Trophoblast cell (in vitro differentiated cells and primary cell): ENCODE results near the gene DDX42.
A peak's percentile ranks its signal among the peaks of the same experiment; 100 is the strongest.
"Not testable (repeated sequence)": the region's sequence is repeated elsewhere in the genome, so short reads cannot be mapped to it uniquely, and the experiment has no call there.

Experiments used
- DNase-seq, 2 donors: peaks; one replicate each; pipeline ENCODE4 v3.0.0-alpha.2; 2016
- H2AFZ ChIP-seq: 2 replicates; pipeline ENCODE4 v1.6.1; 2013; ENCODE audit warnings: low read length, moderate library complexity, mild to moderate bottlenecking; ENCODE audit not compliant: insufficient read depth, poor library complexity
- H2AK5ac ChIP-seq: 2 replicates; pipeline ENCODE4 v1.6.1; 2013; ENCODE audit warnings: mild to moderate bottlenecking, low read length
- H2BK120ac ChIP-seq: 2 replicates; pipeline ENCODE4 v1.6.1; 2013; ENCODE audit warnings: low read length, mild to moderate bottlenecking, moderate library complexity; ENCODE audit not compliant: insufficient read depth, poor library complexity
- H2BK12ac ChIP-seq: 2 replicates; pipeline ENCODE4 v1.6.1; 2013; ENCODE audit warnings: mild to moderate bottlenecking, low read length, moderate library complexity
- H2BK5ac ChIP-seq: 2 replicates; pipeline ENCODE4 v1.6.1; 2013; ENCODE audit warnings: low read length, low read depth, moderate library complexity, mild to moderate bottlenecking; ENCODE audit not compliant: poor library complexity
- H3K14ac ChIP-seq: 2 replicates; pipeline ENCODE4 v1.6.1; 2013; ENCODE audit warnings: mild to moderate bottlenecking, low read length
- H3K18ac ChIP-seq: 2 replicates; pipeline ENCODE4 v1.6.1; 2013; ENCODE audit warnings: mild to moderate bottlenecking, low read length
- H3K23ac ChIP-seq: 2 replicates; pipeline ENCODE4 v1.6.1; 2013; ENCODE audit warnings: low read length
- H3K27ac ChIP-seq: 2 replicates; pipeline ENCODE4 v1.5.1; 2013; ENCODE audit warnings: low read depth, mild to moderate bottlenecking, inconsistent platforms, low read length, moderate library complexity
- H3K27me3 ChIP-seq: 2 replicates; pipeline ENCODE4 v1.6.1; 2013; ENCODE audit warnings: inconsistent platforms, mild to moderate bottlenecking, low read length, moderate library complexity; ENCODE audit not compliant: insufficient read depth
- H3K36me3 ChIP-seq, 2 experiments: 1 replicate in 1 of 2; 2 replicates in 1 of 2; pipeline ENCODE4 v1.6.1; 2013; ENCODE audit warnings: low read length in 2 of 2, mild to moderate bottlenecking in 2 of 2, moderate library complexity in 1 of 2; ENCODE audit not compliant: insufficient read depth in 2 of 2, control insufficient read depth in 1 of 2
- H3K4ac ChIP-seq: 2 replicates; pipeline ENCODE4 v1.6.1; 2013; ENCODE audit warnings: low read depth, mild to moderate bottlenecking, low read length, moderate library complexity
- H3K4me1 ChIP-seq, 2 experiments: 1 replicate in 1 of 2; 2 replicates in 1 of 2; pipeline ENCODE4 v1.6.1; 2013; ENCODE audit warnings: low read length in 2 of 2, mild to moderate bottlenecking in 2 of 2, moderate library complexity in 1 of 2; ENCODE audit not compliant: insufficient read depth in 2 of 2, control insufficient read depth in 1 of 2
- H3K4me2 ChIP-seq: 2 replicates; pipeline ENCODE4 v1.6.1; 2013; ENCODE audit warnings: inconsistent platforms, mild to moderate bottlenecking, low read length, moderate library complexity
- H3K4me3 ChIP-seq: 2 replicates; pipeline ENCODE4 v1.5.1; 2013; ENCODE audit warnings: mild to moderate bottlenecking, low read depth, low read length, inconsistent platforms
- H3K79me1 ChIP-seq: one replicate; pipeline ENCODE4 v1.6.1; 2013; ENCODE audit warnings: low read length
- H3K79me2 ChIP-seq: 2 replicates; pipeline ENCODE4 v1.6.1; 2013; ENCODE audit warnings: low read length, mild to moderate bottlenecking; ENCODE audit not compliant: control insufficient read depth, insufficient read depth, poor library complexity
- H3K9ac ChIP-seq: 2 replicates; pipeline ENCODE4 v1.6.1; 2013; ENCODE audit warnings: mild to moderate bottlenecking, low read length
- H3K9me3 ChIP-seq: 2 replicates; pipeline ENCODE4 v1.6.1; 2013; ENCODE audit warnings: low read depth, mild to moderate bottlenecking, control low read depth, inconsistent platforms, low read length; ENCODE audit not compliant: insufficient read depth
- H4K12ac ChIP-seq: 2 replicates; pipeline ENCODE4 v1.6.1; 2013; ENCODE audit warnings: low read depth, mild to moderate bottlenecking, low read length, moderate library complexity
- H4K8ac ChIP-seq: 2 replicates; pipeline ENCODE4 v1.6.1; 2013; ENCODE audit warnings: low read depth, mild to moderate bottlenecking, low read length, moderate library complexity
- H4K91ac ChIP-seq: one replicate; pipeline ENCODE4 v1.6.1; 2013; ENCODE audit warnings: low read depth, mild to moderate bottlenecking, low read length, moderate library complexity
- whole genome bisulfite sequencing: extraction: QIAGEN DNeasy Blood & Tissue Kit; methylation state at CpG from one replicate; pipeline ENCODE4 v1.1.7; 2013; ENCODE audit warnings: missing lambda C conversion rate; ENCODE audit not compliant: insufficient read length, insufficient coverage; ENCODE audit errors: extremely low coverage; 5-methylcytosine and 5-hydroxymethylcytosine counted together

DDX42 gene

GRCh38 chr17:63855185-63855584 is 81.2 kb downstream of the DDX42 start:
- no peak overlapping the region for H3K18ac ChIP-seq
- H2BK120ac ChIP-seq = no peak overlapping the region
- H3K9me3 ChIP-seq = no peaks in the 10 kb centered on the region
- H2AK5ac ChIP-seq = no peak overlapping the region
- H4K91ac ChIP-seq = no peak overlapping the region
- no peak overlapping the region for H4K12ac ChIP-seq
- H3K79me1 ChIP-seq = no peaks in the 10 kb centered on the region
- H3K4ac ChIP-seq = no peak overlapping the region
- no peak overlapping the region for H3K9ac ChIP-seq
- no peak overlapping the region for H3K14ac ChIP-seq
- H3K4me1 ChIP-seq = no peaks in the 10 kb centered on the region
- H2BK5ac ChIP-seq = no peak overlapping the region
- WGBS = no CpG with 5 or more reads among the region's 8 CpGs
- no peak overlapping the region for H3K4me2 ChIP-seq
- no peaks in the 10 kb centered on the region for H3K79me2 ChIP-seq
- no peak for DNase-seq
- no peak overlapping the region for H3K4me3 ChIP-seq
- H4K8ac ChIP-seq = no peak overlapping the region
- H2AFZ ChIP-seq = no peak overlapping the region
- H3K36me3 ChIP-seq = no peaks in the 10 kb centered on the region
- no peak overlapping the region for H3K27ac ChIP-seq
- no peak overlapping the region for H2BK12ac ChIP-seq
- H3K27me3 ChIP-seq = no peaks in the 10 kb centered on the region
- H3K23ac ChIP-seq = no peak overlapping the region

GRCh38 chr17:63856425-63856824 is 82.5 kb downstream of the DDX42 start:
- H3K9ac ChIP-seq, H4K8ac ChIP-seq, H3K27ac ChIP-seq, H3K4me1 ChIP-seq, DNase-seq, H3K79me2 ChIP-seq, H3K36me3 ChIP-seq, H2BK5ac ChIP-seq, H3K79me1 ChIP-seq, H2AFZ ChIP-seq, H3K4me2 ChIP-seq, H3K9me3 ChIP-seq, H4K12ac ChIP-seq, H4K91ac ChIP-seq, H2BK120ac ChIP-seq, H3K14ac ChIP-seq, H3K4ac ChIP-seq, H3K18ac ChIP-seq, H2AK5ac ChIP-seq, H3K27me3 ChIP-seq, H3K23ac ChIP-seq, H3K4me3 ChIP-seq, H2BK12ac ChIP-seq: not testable (repeated sequence)
- no CpG with 5 or more reads among the region's 8 CpGs for WGBS

- no CpG with 5 or more reads among the region's 3 CpGs for WGBS
- Histone ChIP-seq H3K27ac (no peak overlapping the region), H3K14ac (no peak overlapping the region), H3K4me2 (no peak overlapping the region), H3K36me3 (no peaks in the 10 kb centered on the region), H3K4ac (no peak overlapping the region), H2BK12ac (no peak overlapping the region), H3K18ac (no peak overlapping the region), H2AFZ (no peak overlapping the region), H4K8ac (no peak overlapping the region), H3K79me1 (no peaks in the 10 kb centered on the region), H4K12ac (no peak overlapping the region), H3K79me2 (no peaks in the 10 kb centered on the region), H3K23ac (no peak overlapping the region), H3K9ac (no peak overlapping the region), H2BK120ac (no peak overlapping the region), H3K4me1 (no peaks in the 10 kb centered on the region), H3K9me3 (no peaks in the 10 kb centered on the region), H3K27me3 (no peaks in the 10 kb centered on the region), H4K91ac (no peak overlapping the region), H2AK5ac (no peak overlapping the region), H3K4me3 (no peak overlapping the region), H2BK5ac (no peak overlapping the region)
- no peak for DNase-seq
Observed at GRCh38 chr17:63859257-63859656, 85.3 kb downstream of the DDX42 start.

GRCh38 chr17:63866625-63867024 is 92.7 kb downstream of the DDX42 start:
- not testable (repeated sequence) for H3K79me2 ChIP-seq, H3K4me1 ChIP-seq, H3K14ac ChIP-seq, H3K9ac ChIP-seq, H3K27ac ChIP-seq, H2BK120ac ChIP-seq, H3K9me3 ChIP-seq, H4K91ac ChIP-seq, H4K8ac ChIP-seq, H4K12ac ChIP-seq, H3K79me1 ChIP-seq, H3K36me3 ChIP-seq, H3K4me3 ChIP-seq, H2AK5ac ChIP-seq, H3K23ac ChIP-seq, H2AFZ ChIP-seq, H3K4me2 ChIP-seq, H3K4ac ChIP-seq, H2BK12ac ChIP-seq, H3K27me3 ChIP-seq, H2BK5ac ChIP-seq, H3K18ac ChIP-seq
- DNase-seq = peak in 1 of 2 donors; percentile 30
- WGBS = no CpG with 5 or more reads among the region's 7 CpGs
